WERI-Rb-1 (cell line): ENCODE measurements around the gene DNAJC1.
"Not testable (repeated sequence)": the region's sequence is repeated elsewhere in the genome, so short reads cannot be mapped to it uniquely, and the experiment has no call there.

Experiments used
- DNase-seq: peaks from one replicate; pipeline ENCODE4 v3.0.0-alpha.2; 2020
- H3K27ac ChIP-seq: fragments of 250-450 bp; sonication (Bioruptor Pico); 2 replicates; pipeline ENCODE4 v1.5.1; 2020; ENCODE audit warnings: mild to moderate bottlenecking, moderate library complexity
- H3K27me3 ChIP-seq: fragments of 250-450 bp; sonication (Bioruptor Pico); 2 replicates; pipeline ENCODE4 v1.5.1; 2021; ENCODE audit warnings: mild to moderate bottlenecking, low read depth, moderate library complexity; ENCODE audit not compliant: insufficient read depth, severe bottlenecking
- H3K36me3 ChIP-seq: fragments of 250-450 bp; sonication (Bioruptor Pico); 2 replicates; pipeline ENCODE4 v1.5.1; 2020; ENCODE audit warnings: mild to moderate bottlenecking, moderate library complexity
- H3K4me3 ChIP-seq: 2 replicates; pipeline ENCODE4 v1.5.1; 2011; ENCODE audit warnings: low read depth, mild to moderate bottlenecking, control low read depth, low read length
- H3K9me3 ChIP-seq: fragments of 250-450 bp; sonication (Bioruptor Pico); 2 replicates; pipeline ENCODE4 v1.5.1; 2021; ENCODE audit warnings: mild to moderate bottlenecking, moderate library complexity; ENCODE audit not compliant: severe bottlenecking
- CTCF ChIP-seq: IDR thresholded peaks from 2 replicates; pipeline ENCODE4 v1.5.1; 2011; ENCODE audit warnings: low read depth, mild to moderate bottlenecking, control low read depth, inconsistent platforms, low read length

Gene DNAJC1

GRCh38 chr10:21823617-21824016 is 179.9 kb downstream of the DNAJC1 start:
- Histone ChIP-seq H3K27ac (no peak overlapping the region), H3K4me3 (no peak overlapping the region), H3K9me3 (peaks cover 2% of the 10 kb centered on the region), H3K36me3 (no peaks in the 10 kb centered on the region), H3K27me3 (no peaks in the 10 kb centered on the region)
- no peak for TF ChIP-seq CTCF
- no peak for DNase-seq

- H3K27me3 ChIP-seq, H3K27ac ChIP-seq: not testable (repeated sequence)
Measured at GRCh38 chr10:21822273-21822672, 181.3 kb downstream of the DNAJC1 start.

GRCh38 chr10:21820952-21821351 is 182.6 kb downstream of the DNAJC1 start:
- TF ChIP-seq CTCF = no peak
- H3K27ac ChIP-seq = no peak overlapping the region
- H3K4me3 ChIP-seq = no peak overlapping the region
- H3K9me3 ChIP-seq = peaks cover 2% of the 10 kb centered on the region
- H3K27me3 ChIP-seq = no peaks in the 10 kb centered on the region
- DNase-seq = no peak
- no peaks in the 10 kb centered on the region for H3K36me3 ChIP-seq

More at GRCh38 chr10:21822273-21822672, 181.3 kb downstream of the DNAJC1 start:
- not testable (repeated sequence) for DNase-seq, H3K9me3 ChIP-seq, H3K4me3 ChIP-seq, H3K36me3 ChIP-seq

GRCh38 chr10:21818416-21818815 is 185.1 kb downstream of the DNAJC1 start:
- not testable (repeated sequence) for H3K36me3 ChIP-seq, H3K27ac ChIP-seq, H3K9me3 ChIP-seq, H3K27me3 ChIP-seq, H3K4me3 ChIP-seq, DNase-seq

GRCh38 chr10:21814866-21815265 is 188.7 kb downstream of the DNAJC1 start:
- H3K27me3 ChIP-seq = no peaks in the 10 kb centered on the region
- no peak overlapping the region for H3K4me3 ChIP-seq

GRCh38 chr10:21813946-21814345 is 189.6 kb downstream of the DNAJC1 start:
- Histone ChIP-seq H3K36me3 (no peaks in the 10 kb centered on the region), H3K4me3 (no peak overlapping the region), H3K9me3 (no peaks in the 10 kb centered on the region), H3K27me3 (no peaks in the 10 kb centered on the region), H3K27ac (no peak overlapping the region)
- DNase-seq = no peak
- no peak for TF ChIP-seq CTCF

More at GRCh38 chr10:21814866-21815265, 188.7 kb downstream of the DNAJC1 start:
- no peak for TF ChIP-seq CTCF
- H3K27ac ChIP-seq = no peak overlapping the region
- peak; percentile 38 for DNase-seq
- no peaks in the 10 kb centered on the region for H3K9me3 ChIP-seq
- no peaks in the 10 kb centered on the region for H3K36me3 ChIP-seq

GRCh38 chr10:21811245-21811585 is 192.3 kb downstream of the DNAJC1 start:
- no peak overlapping the region for H3K27ac ChIP-seq
- H3K4me3 ChIP-seq = no peak overlapping the region
- no peak for DNase-seq
- H3K9me3 ChIP-seq = no peaks in the 10 kb centered on the region
- TF ChIP-seq CTCF = no peak
- no peaks in the 10 kb centered on the region for H3K36me3 ChIP-seq
- no peaks in the 10 kb centered on the region for H3K27me3 ChIP-seq
